HEK293 (cell line): ENCODE results near the gene TCTN2.

Experiments
- KLF10 ChIP-seq: fragments of 450-650 bp; IDR thresholded peaks from 2 replicates; pipeline ENCODE4 v1.5.1; 2018; ENCODE audit warnings: missing biosample characterization, mild to moderate bottlenecking, missing genetic modification characterization
- KLF7 ChIP-seq: fragments of 450-650 bp; formaldehyde crosslinking; IDR thresholded peaks from 2 replicates; pipeline ENCODE4 v1.5.1; 2016; ENCODE audit warnings: missing biosample characterization, missing genetic modification characterization, borderline replicate concordance
- ZBTB8A ChIP-seq: fragments of 450-650 bp; formaldehyde crosslinking; IDR thresholded peaks from 2 replicates; pipeline ENCODE4 v1.5.1; 2016; ENCODE audit warnings: missing biosample characterization, missing genetic modification characterization
- ZNF138 ChIP-seq: fragments of 450-650 bp; formaldehyde crosslinking; IDR thresholded peaks from 2 replicates; pipeline ENCODE4 v1.5.1; 2016; ENCODE audit warnings: missing biosample characterization, missing genetic modification characterization, borderline replicate concordance
- ZNF24 ChIP-seq: fragments of 450-650 bp; formaldehyde crosslinking; IDR thresholded peaks from 2 replicates; pipeline ENCODE4 v1.5.1; 2016; ENCODE audit warnings: missing biosample characterization, missing genetic modification characterization
- ZNF311 ChIP-seq: fragments of 450-650 bp; formaldehyde crosslinking; IDR thresholded peaks from 2 replicates; pipeline ENCODE4 v1.5.1; 2017; ENCODE audit warnings: missing biosample characterization, missing genetic modification characterization, borderline replicate concordance
- ZNF354C ChIP-seq: fragments of 450-650 bp; formaldehyde crosslinking; IDR thresholded peaks from 2 replicates; pipeline ENCODE4 v1.5.1; 2016; ENCODE audit warnings: missing biosample characterization, missing genetic modification characterization, low read depth, borderline replicate concordance
- ZNF48 ChIP-seq: fragments of 450-650 bp; formaldehyde crosslinking; IDR thresholded peaks from 2 replicates; pipeline ENCODE4 v1.5.1; 2016; ENCODE audit warnings: missing biosample characterization, missing genetic modification characterization
- TF ChIP-seq, protein P1 (sequence below): fragments of 450-650 bp; formaldehyde crosslinking; IDR thresholded peaks from 2 replicates; pipeline ENCODE4 v1.5.1; 2016; ENCODE audit warnings: missing biosample characterization, missing genetic modification characterization

DNA sequence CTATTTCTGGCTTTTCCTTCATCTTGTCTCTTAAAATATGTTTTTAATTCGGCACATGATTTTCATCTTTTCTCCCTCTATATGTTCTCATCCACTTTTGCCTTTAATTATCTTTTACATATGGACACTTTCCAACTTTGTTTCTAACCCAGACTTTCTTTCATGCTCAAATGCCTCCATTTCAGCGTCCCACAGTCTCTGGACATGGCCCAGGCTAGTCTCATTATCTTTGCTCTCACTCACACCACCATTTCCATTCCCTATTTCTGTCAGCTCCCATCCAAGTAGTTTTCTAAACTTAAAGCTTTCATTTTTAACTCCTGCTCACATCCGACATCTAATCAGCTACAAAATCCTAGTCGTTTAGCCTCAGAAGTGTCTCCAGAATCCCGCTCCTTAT lies 22.5 kb upstream of the TCTN2 start:
- TF ChIP-seq ZNF311 (tag by site-specific recombination) (no peak), KLF7 (tag by site-specific recombination) (no peak), KLF10 (tag by site-specific recombination) (no peak), ZBTB8A (tag by site-specific recombination) (no peak), ZNF354C (tag by site-specific recombination) (no peak), ZNF24 (tag by site-specific recombination) (no peak), ZNF48 (tag by site-specific recombination) (no peak), ZNF138 (no peak)
- TF ChIP-seq, protein P1, sequence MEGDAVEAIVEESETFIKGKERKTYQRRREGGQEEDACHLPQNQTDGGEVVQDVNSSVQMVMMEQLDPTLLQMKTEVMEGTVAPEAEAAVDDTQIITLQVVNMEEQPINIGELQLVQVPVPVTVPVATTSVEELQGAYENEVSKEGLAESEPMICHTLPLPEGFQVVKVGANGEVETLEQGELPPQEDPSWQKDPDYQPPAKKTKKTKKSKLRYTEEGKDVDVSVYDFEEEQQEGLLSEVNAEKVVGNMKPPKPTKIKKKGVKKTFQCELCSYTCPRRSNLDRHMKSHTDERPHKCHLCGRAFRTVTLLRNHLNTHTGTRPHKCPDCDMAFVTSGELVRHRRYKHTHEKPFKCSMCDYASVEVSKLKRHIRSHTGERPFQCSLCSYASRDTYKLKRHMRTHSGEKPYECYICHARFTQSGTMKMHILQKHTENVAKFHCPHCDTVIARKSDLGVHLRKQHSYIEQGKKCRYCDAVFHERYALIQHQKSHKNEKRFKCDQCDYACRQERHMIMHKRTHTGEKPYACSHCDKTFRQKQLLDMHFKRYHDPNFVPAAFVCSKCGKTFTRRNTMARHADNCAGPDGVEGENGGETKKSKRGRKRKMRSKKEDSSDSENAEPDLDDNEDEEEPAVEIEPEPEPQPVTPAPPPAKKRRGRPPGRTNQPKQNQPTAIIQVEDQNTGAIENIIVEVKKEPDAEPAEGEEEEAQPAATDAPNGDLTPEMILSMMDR (tag by site-specific recombination), result no peak
